Kidney epithelial cell (primary cell): ENCODE results near the gene ITFG1. TPM values are rescaled to one million over a fixed set of nuclear protein-coding genes. Genes with fewer than 3 reads are reported as not detected.
"Not testable (repeated sequence)": the region's sequence is repeated elsewhere in the genome, so short reads cannot be mapped to it uniquely, and the experiment has no call there.

Source experiments
- DNase-seq: peaks from one replicate; pipeline ENCODE4 v3.0.0-alpha.2; 2010; ENCODE audit warnings: low read depth
- H3K27me3 ChIP-seq: 2 replicates; pipeline ENCODE4 v1.6.0; 2011; ENCODE audit warnings: low read length; ENCODE audit not compliant: control insufficient read depth, insufficient read depth
- H3K36me3 ChIP-seq: 2 replicates; pipeline ENCODE4 v1.5.1; 2011; ENCODE audit warnings: low read length; ENCODE audit not compliant: control insufficient read depth, insufficient read depth
- H3K4me3 ChIP-seq: 2 replicates; pipeline ENCODE4 v1.5.1; 2011; ENCODE audit warnings: low read depth, mild to moderate bottlenecking, control low read depth, low read length
- total RNA-seq: library from RNA; depleted of rRNA; stranded (reverse); fragments of >200 nt; gene quantifications from 2 replicates; pipeline ENCODE4 v1.2.3, GENCODE V29; 2015
- TF ChIP-seq, protein P1 (sequence below): IDR thresholded peaks from 2 replicates; pipeline ENCODE4 v1.5.1; 2011; ENCODE audit warnings: mild to moderate bottlenecking, moderate library complexity, low read length, control low read depth, inconsistent platforms; ENCODE audit not compliant: insufficient read depth, poor library complexity, severe bottlenecking

The ITFG1 gene
- total RNA-seq, 1 donor from 2014 or later = 52.6 TPM

GRCh38 chr16:47197536-47198179 is 263.2 kb downstream of the ITFG1 start:
- Histone ChIP-seq H3K27me3 (no peaks in the 10 kb centered on the region), H3K36me3 (no peaks in the 10 kb centered on the region), H3K4me3 (no peak overlapping the region)
- no peak for DNase-seq
- TF ChIP-seq, protein P1, sequence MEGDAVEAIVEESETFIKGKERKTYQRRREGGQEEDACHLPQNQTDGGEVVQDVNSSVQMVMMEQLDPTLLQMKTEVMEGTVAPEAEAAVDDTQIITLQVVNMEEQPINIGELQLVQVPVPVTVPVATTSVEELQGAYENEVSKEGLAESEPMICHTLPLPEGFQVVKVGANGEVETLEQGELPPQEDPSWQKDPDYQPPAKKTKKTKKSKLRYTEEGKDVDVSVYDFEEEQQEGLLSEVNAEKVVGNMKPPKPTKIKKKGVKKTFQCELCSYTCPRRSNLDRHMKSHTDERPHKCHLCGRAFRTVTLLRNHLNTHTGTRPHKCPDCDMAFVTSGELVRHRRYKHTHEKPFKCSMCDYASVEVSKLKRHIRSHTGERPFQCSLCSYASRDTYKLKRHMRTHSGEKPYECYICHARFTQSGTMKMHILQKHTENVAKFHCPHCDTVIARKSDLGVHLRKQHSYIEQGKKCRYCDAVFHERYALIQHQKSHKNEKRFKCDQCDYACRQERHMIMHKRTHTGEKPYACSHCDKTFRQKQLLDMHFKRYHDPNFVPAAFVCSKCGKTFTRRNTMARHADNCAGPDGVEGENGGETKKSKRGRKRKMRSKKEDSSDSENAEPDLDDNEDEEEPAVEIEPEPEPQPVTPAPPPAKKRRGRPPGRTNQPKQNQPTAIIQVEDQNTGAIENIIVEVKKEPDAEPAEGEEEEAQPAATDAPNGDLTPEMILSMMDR = no peak

DNA sequence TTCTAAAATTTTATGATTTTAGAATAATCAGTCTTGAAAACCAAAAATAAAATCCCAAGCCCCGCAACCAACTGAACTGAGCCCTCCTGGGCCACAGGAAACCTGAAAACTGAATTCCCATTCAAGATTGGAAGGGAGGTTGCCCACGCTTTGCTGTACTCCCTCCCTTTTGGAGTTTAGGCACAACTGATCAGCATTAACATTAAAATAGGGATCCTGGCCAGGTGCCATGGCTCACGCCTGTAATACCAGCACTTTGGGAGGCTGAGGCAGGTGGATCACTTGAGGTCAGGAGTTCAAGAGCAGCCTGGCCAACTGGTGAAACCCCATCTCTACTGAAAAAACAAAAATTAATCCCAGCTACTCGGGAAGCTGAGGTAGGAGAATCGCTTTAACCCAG is 264.4 kb downstream of the ITFG1 start:
- TF ChIP-seq, protein P1 = no peak
- Histone ChIP-seq H3K36me3 (no peaks in the 10 kb centered on the region), H3K27me3 (no peaks in the 10 kb centered on the region), H3K4me3 (no peak overlapping the region)
- no peak for DNase-seq

- DNase-seq = no peak
- TF ChIP-seq, protein P1 = no peak
- H3K36me3 ChIP-seq = no peaks in the 10 kb centered on the region
- H3K27me3 ChIP-seq = no peaks in the 10 kb centered on the region
- no peak overlapping the region for H3K4me3 ChIP-seq
These were observed 278.5 kb downstream of the ITFG1 start for GRCh38 chr16:47182318-47182717.

DNA sequence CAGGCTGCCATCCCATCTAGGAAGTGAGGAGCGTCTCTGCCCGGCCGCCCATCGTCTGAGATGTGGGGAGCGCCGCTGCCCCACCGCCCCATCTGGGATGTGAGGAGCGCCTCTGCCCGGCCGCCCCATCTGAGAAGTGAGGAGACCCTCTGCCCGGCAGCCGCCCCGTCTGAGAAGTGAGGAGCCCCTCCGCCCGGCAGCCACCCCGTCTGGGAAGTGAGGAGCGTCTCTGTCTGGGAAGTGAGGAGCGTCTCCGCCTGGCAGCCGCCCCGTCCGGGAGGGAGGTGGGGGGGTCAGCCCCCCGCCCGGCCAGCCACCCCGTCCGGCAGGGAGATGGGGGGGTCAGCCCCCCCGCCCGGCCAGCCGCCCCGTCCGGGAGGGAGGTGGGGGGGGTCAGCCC is 279.8 kb downstream of the ITFG1 start:
- H3K36me3 ChIP-seq, H3K4me3 ChIP-seq, DNase-seq, H3K27me3 ChIP-seq: not testable (repeated sequence)

DNA sequence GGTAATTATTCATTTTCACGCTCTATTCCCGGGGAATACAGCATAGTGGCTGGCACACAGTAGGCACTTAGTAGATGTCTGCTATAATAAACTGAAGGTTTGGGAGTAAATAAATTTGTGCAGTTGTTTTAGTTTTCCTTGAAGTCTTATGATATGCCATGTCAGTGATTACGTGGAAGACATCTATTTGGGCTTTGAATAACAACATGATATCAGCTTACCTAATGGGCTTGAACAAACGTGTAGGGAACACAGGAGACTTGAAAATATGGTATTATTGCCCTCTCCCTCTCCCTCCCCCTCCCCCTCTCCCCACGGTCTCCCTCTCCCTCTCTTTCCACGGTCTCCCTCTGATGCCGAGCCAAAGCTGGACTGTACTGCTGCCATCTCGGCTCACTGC is 280.8 kb downstream of the ITFG1 start:
- H3K27me3 ChIP-seq = no peaks in the 10 kb centered on the region
- DNase-seq = no peak
- H3K4me3 ChIP-seq = no peak overlapping the region
- H3K36me3 ChIP-seq = no peaks in the 10 kb centered on the region
- TF ChIP-seq, protein P1 = no peak

DNA sequence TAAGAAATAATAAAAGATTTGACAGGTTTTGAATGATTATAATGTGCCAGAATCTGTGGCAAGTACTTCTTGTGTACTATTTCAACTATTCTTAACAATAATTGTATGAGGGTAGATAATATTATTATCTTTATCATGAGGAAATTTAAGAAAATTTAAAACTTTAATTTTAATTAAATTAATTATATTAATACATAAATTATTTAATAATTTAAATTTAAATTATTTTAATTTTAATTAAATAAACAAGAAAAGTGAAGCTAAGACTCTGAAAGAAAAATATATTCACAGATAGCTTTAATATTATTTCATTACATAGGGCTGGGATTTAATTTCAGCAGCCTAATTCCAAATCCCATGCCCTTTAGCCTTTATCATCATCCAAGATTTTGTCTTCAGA is 285.7 kb downstream of the ITFG1 start:
- H3K4me3 ChIP-seq = no peak overlapping the region
- no peaks in the 10 kb centered on the region for H3K36me3 ChIP-seq
- TF ChIP-seq, protein P1 = no peak

More for the DNA sequence above, 285.7 kb downstream of the ITFG1 start:
- DNase-seq = no peak
- no peaks in the 10 kb centered on the region for H3K27me3 ChIP-seq
